CD14-positive monocyte (primary cell): Measurements from ENCODE around the gene LIMK1. TPM values are rescaled to one million over a fixed set of nuclear protein-coding genes. Genes with fewer than 3 reads are reported as not detected.
A peak's percentile ranks its signal among the peaks of the same experiment; 100 is the strongest.

Experiments
- DNase-seq, 3 donors: peaks; one replicate each; pipeline ENCODE4 v3.0.0-alpha.2; 2011 to 2022
- H2AFZ ChIP-seq: 2 replicates; pipeline ENCODE4 v1.6.0; 2012; ENCODE audit warnings: mild to moderate bottlenecking, low read depth, low read length, inconsistent platforms; ENCODE audit not compliant: insufficient read depth, poor library complexity, severe bottlenecking
- H3K27ac ChIP-seq, 2 donors: 1 replicate in 1 of 2; 2 replicates in 1 of 2; pipeline ENCODE4 v1.5.1; 2012 to 2013; ENCODE audit warnings: low read length in 2 of 2, control low read depth in 1 of 2, inconsistent platforms in 1 of 2, low read depth in 1 of 2, mild to moderate bottlenecking in 1 of 2
- H3K27me3 ChIP-seq, 2 donors: one replicate each; pipeline versions ENCODE4 v1.6.0 to v1.6.1; 2011 to 2013; ENCODE audit warnings: low read length in 2 of 2; ENCODE audit not compliant: control insufficient read depth in 2 of 2, insufficient read depth in 2 of 2
- H3K36me3 ChIP-seq, 2 donors: replicated peaks in 1 of 2; 1 replicate in 1 of 2; 2 replicates in 1 of 2; pipeline versions ENCODE4 v1.5.1 to v1.6.1; 2012 to 2013; ENCODE audit warnings: low read length in 2 of 2, control low read depth in 1 of 2, inconsistent platforms in 1 of 2, mild to moderate bottlenecking in 1 of 2; ENCODE audit not compliant: insufficient read depth in 2 of 2, control insufficient read depth in 1 of 2
- H3K4me1 ChIP-seq, 2 donors: 1 replicate in 1 of 2; 2 replicates in 1 of 2; pipeline versions ENCODE4 v1.5.1 to v1.6.1; 2012 to 2013; ENCODE audit warnings: low read length in 2 of 2, control low read depth in 1 of 2, inconsistent platforms in 1 of 2, mild to moderate bottlenecking in 1 of 2, moderate library complexity in 1 of 2; ENCODE audit not compliant: insufficient read depth in 2 of 2, control insufficient read depth in 1 of 2
- H3K4me2 ChIP-seq: replicated peaks from 2 replicates; pipeline ENCODE3; 2012; ENCODE audit warnings: low read length, moderate library complexity, mild to moderate bottlenecking; ENCODE audit not compliant: poor library complexity, severe bottlenecking; ENCODE audit errors: extremely low read depth
- H3K4me3 ChIP-seq, 3 experiments: fragments of 200-600 bp in 1 of 3; sonication (generic) in 1 of 3; replicated peaks in 1 of 3; 1 replicate in 2 of 3; 2 replicates in 1 of 3; pipeline ENCODE4 v1.5.1; 2011 to 2013; ENCODE audit warnings: low read length in 3 of 3, mild to moderate bottlenecking in 3 of 3, control low read depth in 2 of 3, low read depth in 2 of 3, inconsistent platforms in 1 of 3, moderate library complexity in 1 of 3
- H3K79me2 ChIP-seq: 2 replicates; pipeline ENCODE4 v1.6.0; 2012; ENCODE audit warnings: mild to moderate bottlenecking, control low read depth, inconsistent platforms, low read length, moderate library complexity; ENCODE audit not compliant: insufficient read depth
- H3K9ac ChIP-seq: 2 replicates; pipeline ENCODE4 v1.6.0; 2017; ENCODE audit warnings: low read length, mild to moderate bottlenecking; ENCODE audit not compliant: insufficient read depth, poor library complexity, severe bottlenecking
- H3K9me3 ChIP-seq, 2 donors: replicated peaks in 1 of 2; 1 replicate in 1 of 2; 2 replicates in 1 of 2; pipeline versions ENCODE4 v1.5.1 to v1.6.1; 2012 to 2013; ENCODE audit warnings: low read length in 2 of 2, control low read depth in 1 of 2; ENCODE audit not compliant: control insufficient read depth in 1 of 2, insufficient read depth in 1 of 2
- H4K20me1 ChIP-seq: 2 replicates; pipeline ENCODE4 v1.6.0; 2012; ENCODE audit warnings: mild to moderate bottlenecking, low read length, control low read depth, moderate library complexity; ENCODE audit not compliant: insufficient read depth
- H3K27ac Mint-ChIP-seq, 7 donors: one replicate each; pipeline ENCODE4 v1.8.0; 2020; ENCODE audit warnings: mild to moderate bottlenecking in 7 of 7, mixed read lengths in 7 of 7, moderate library complexity in 6 of 7, inconsistent platforms in 2 of 7
- H3K27me3 Mint-ChIP-seq, 3 donors: one replicate each; pipeline ENCODE4 v1.8.0; 2021 to 2022; ENCODE audit warnings: low read depth in 3 of 3, mild to moderate bottlenecking in 3 of 3, mixed read lengths in 3 of 3, moderate library complexity in 3 of 3, inconsistent platforms in 1 of 3
- H3K36me3 Mint-ChIP-seq, 2 donors: one replicate each; pipeline ENCODE4 v1.8.0; 2020; ENCODE audit warnings: mixed read lengths in 2 of 2, inconsistent platforms in 1 of 2, mild to moderate bottlenecking in 1 of 2
- H3K4me1 Mint-ChIP-seq: one replicate; pipeline ENCODE4 v1.8.0; 2020; ENCODE audit warnings: mild to moderate bottlenecking, mixed read lengths
- H3K4me3 Mint-ChIP-seq, 2 donors: one replicate each; pipeline ENCODE4 v1.8.0; 2020; ENCODE audit warnings: mild to moderate bottlenecking in 2 of 2, mixed read lengths in 2 of 2, moderate library complexity in 1 of 2
- H3K9me3 Mint-ChIP-seq, 7 donors: one replicate each; pipeline ENCODE4 v1.8.0; 2020 to 2022; ENCODE audit warnings: mixed read lengths in 7 of 7, mild to moderate bottlenecking in 6 of 7, moderate library complexity in 6 of 7, inconsistent platforms in 2 of 7
- WGBS: methylation state at CpG from one replicate; pipeline ENCODE4 v1.1.5; 2013; ENCODE audit warnings: missing lambda C conversion rate; ENCODE audit not compliant: insufficient coverage; 5-methylcytosine and 5-hydroxymethylcytosine counted together
- intact Hi-C, 2 donors: fragments of 100-400 bp; cut with micrococcal nuclease; formaldehyde crosslinking; loops; one replicate each; pipeline versions ENCODE4 v1.15.0 to v1.15.1; 2023
- polyA plus RNA-seq, 3 donors: library from polyadenylated mRNA; depleted of rRNA in 1 of 3; unstranded in 2 of 3; stranded (reverse) in 1 of 3; fragments of 300-500 nt in 2 of 3; fragments of >200 nt in 1 of 3; fragmentation: Illumina TruSeq in 2 of 3; gene quantifications; 1 replicate in 2 of 3; 2 replicates in 1 of 3; pipeline ENCODE4 v1.2.3, GENCODE V29; 2012 to 2021
- TF ChIP-seq, protein P1 (sequence below): fragments of 200-600 bp; IDR thresholded peaks from one replicate; pipeline ENCODE4 v1.8.0; 2022; ENCODE audit warnings: antibody characterized with exemption, mild to moderate bottlenecking

Gene LIMK1
- polyA plus RNA-seq, 3 donors, result 12.6 to 30.2 (median 13.9) TPM

DNA sequence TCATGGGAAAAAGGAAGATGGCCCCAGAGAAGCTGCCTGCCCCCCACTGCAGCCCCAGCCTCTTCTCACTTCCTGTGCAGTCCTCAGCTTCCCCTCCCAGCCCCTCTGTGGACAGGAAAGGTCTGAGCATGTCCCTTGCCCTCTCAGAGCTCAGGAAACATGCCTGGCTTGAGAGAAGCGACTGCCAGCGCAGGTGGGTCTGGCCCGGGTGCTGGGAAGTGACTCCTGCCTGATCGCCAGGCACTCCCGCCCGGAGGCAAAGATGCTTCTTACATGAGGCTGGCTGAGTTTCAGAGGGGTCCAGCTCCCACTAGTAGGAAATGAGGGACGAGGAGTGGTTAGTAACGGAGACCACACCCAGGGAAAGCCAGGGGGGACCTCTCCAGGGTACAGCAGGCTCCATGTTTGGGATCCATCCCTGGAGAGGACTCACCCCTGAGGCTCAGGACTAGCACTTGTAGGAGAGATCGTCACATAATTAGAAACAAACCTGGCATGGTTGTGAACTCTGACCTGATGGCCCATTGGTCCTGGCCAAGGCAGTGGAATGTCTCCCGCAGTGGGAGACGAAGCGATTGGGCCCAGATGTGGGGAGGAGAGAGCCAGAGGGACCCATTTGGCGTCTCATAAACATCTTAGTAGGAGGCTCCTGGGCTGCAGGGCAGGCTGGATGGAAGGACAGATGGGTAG is 43.4 kb upstream of the LIMK1 start:
- TF ChIP-seq, protein P1, sequence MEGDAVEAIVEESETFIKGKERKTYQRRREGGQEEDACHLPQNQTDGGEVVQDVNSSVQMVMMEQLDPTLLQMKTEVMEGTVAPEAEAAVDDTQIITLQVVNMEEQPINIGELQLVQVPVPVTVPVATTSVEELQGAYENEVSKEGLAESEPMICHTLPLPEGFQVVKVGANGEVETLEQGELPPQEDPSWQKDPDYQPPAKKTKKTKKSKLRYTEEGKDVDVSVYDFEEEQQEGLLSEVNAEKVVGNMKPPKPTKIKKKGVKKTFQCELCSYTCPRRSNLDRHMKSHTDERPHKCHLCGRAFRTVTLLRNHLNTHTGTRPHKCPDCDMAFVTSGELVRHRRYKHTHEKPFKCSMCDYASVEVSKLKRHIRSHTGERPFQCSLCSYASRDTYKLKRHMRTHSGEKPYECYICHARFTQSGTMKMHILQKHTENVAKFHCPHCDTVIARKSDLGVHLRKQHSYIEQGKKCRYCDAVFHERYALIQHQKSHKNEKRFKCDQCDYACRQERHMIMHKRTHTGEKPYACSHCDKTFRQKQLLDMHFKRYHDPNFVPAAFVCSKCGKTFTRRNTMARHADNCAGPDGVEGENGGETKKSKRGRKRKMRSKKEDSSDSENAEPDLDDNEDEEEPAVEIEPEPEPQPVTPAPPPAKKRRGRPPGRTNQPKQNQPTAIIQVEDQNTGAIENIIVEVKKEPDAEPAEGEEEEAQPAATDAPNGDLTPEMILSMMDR, result no peak
- no peaks in the 10 kb centered on the region for H4K20me1 ChIP-seq
- intact Hi-C loops, result loop anchor here in 1 of 2 donors (10.0 kb wide), 1 partner anchor 265 kb away; the partner anchor contains the start of gene CLDN3
- peak overlapping the region in 1 of 7 donors; percentile 7 for H3K27ac Mint-ChIP-seq
- no peak for DNase-seq
- H3K36me3 Mint-ChIP-seq, result no peaks in the 10 kb centered on the region
- H3K27me3 Mint-ChIP-seq, result peaks cover 6 to 8% (median 7%) of the 10 kb centered on the region in 3 donors
- H2AFZ ChIP-seq, result no peak overlapping the region
- no peaks in the 10 kb centered on the region for H3K4me1 Mint-ChIP-seq
- no peak overlapping the region for H3K27ac ChIP-seq
- H3K9me3 ChIP-seq, result no peaks in the 10 kb centered on the region
- no peaks in the 10 kb centered on the region for H3K4me1 ChIP-seq
- H3K9ac ChIP-seq, result no peak overlapping the region
- H3K4me3 Mint-ChIP-seq, result no peak overlapping the region
- H3K36me3 ChIP-seq, result no peaks in the 10 kb centered on the region
- 78% methylated on average over 8 of the region's 13 CpGs for WGBS
- H3K79me2 ChIP-seq, result no peaks in the 10 kb centered on the region
- no peak overlapping the region for H3K4me3 ChIP-seq
- H3K4me2 ChIP-seq, result no peak overlapping the region
- no peaks in the 10 kb centered on the region for H3K27me3 ChIP-seq
- H3K9me3 Mint-ChIP-seq, result peaks cover 0 to 2% (median 0%) of the 10 kb centered on the region in 7 donors

DNA sequence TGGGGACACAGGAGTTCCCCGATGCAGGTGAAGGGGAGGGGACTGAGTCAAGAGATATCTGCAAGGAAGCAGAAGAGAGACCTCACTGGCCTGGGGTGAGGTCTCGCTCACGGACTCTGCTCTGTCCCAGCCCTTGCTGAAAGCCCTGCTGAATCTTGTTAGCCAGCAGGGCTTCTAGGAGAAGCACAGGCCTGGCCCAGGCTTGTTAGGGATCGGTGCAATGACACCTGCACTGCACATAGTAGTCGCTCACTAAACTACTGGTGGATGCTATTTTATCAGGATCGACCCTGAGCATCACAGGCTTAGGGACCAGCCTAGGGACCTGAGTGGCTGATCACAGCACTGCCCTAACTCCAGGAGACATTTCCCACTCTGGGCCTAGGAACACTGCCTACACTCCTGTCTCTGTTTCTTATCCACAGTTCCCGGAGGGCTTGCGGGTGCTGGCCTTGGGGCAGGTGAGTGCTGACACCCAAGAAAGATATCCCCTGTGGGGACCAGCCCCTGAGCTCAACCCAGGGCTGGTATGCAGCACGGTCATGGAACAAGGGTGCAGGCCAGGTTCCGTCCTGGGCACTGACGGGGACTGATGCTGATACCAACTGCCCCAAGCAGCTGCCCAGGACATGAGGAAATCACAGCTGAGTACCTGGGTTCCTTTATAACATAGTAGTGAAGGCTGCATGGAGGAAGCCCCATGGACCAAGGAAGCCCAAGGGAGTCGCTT is 42.6 kb upstream of the LIMK1 start:
- no peak overlapping the region for H2AFZ ChIP-seq
- 96% methylated on average over 12 of the region's 12 CpGs for WGBS
- H3K36me3 Mint-ChIP-seq, result no peaks in the 10 kb centered on the region
- TF ChIP-seq, protein P1, result no peak
- H3K9me3 Mint-ChIP-seq, result peaks cover 0 to 2% (median 0%) of the 10 kb centered on the region in 7 donors
- intact Hi-C loops, result loop anchor here in 1 of 2 donors (10.0 kb wide), 1 partner anchor 266 kb away; the partner anchor contains the start of gene CLDN3
- H3K4me3 ChIP-seq, result no peak overlapping the region
- no peak overlapping the region for H3K27ac ChIP-seq
- H3K79me2 ChIP-seq, result no peaks in the 10 kb centered on the region
- H3K9me3 ChIP-seq, result no peaks in the 10 kb centered on the region
- no peaks in the 10 kb centered on the region for H3K36me3 ChIP-seq
- no peak overlapping the region for H3K4me3 Mint-ChIP-seq
- no peaks in the 10 kb centered on the region for H3K4me1 ChIP-seq
- H3K4me2 ChIP-seq, result no peak overlapping the region
- H3K27me3 ChIP-seq, result no peaks in the 10 kb centered on the region
- peak overlapping the region in 1 of 7 donors; percentile 7 for H3K27ac Mint-ChIP-seq
- peaks cover 6 to 7% (median 7%) of the 10 kb centered on the region in 3 donors for H3K27me3 Mint-ChIP-seq
- no peaks in the 10 kb centered on the region for H4K20me1 ChIP-seq
- no peak for DNase-seq
- H3K4me1 Mint-ChIP-seq, result no peaks in the 10 kb centered on the region
- no peak overlapping the region for H3K9ac ChIP-seq
